ENCODE results near the gene ADGRL3.

The ADGRL3 gene

DNA sequence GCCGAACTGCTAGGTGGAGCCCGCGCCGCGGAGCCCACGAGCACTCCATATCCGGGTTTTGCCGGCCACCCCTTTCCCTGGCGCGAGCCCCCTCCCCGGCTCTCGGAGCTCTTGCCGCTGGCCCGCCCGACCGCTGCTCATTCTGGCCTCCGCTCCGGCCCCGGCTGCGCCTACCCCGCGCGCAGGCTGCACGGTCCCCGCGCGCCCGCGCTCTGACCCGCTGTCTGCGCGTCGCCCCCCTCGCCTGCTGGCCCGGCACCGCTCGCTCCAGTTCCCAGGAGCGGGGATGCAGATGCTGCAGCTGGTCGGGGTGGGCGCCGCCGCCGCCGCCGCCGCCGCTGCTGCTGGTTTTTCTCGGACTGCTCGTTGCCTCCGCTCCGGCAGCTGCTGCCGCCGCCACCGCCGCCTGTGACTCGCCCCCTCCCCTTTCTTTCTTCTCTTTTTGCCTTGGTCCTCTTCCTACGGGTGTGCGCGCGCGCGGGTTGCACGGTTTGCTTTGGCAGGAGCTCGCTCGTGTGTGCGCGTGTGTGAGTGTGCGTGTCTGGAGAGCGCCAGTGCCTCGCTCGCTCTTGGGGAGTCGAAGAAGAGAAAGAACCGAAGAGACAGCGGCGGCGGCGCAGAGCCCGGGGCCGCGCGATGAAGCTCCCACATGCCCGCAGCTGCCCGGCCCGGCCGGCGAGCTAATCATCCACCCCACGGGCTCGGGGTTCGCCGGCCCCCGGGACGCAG is at the start of gene ADGRL3:
TSS of gene ADGRL3 (plus strand) at position 140 of the 729 bp plus-strand sequence.
- no peak for DNase-seq

DNA sequence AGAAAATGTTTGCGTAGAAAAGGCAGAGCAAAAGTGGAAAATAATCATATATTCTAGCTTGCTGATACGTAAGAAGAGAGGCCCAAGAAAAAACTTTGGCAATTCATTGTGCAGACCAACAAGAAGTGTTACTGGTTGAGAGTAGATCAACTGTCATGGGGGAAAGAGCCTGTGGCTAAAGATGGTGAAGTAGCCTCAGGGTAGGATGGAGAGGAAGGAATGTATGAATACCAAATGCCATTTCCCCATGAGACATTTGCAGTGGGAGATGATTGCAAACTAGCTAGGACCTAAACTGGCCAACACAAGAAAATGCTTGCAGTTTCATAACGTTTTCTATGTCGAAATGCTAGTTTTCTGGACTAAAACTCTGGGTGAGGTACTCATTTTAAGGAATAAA is 47.7 kb upstream of the ADGRL3 start:
- DNase-seq, result no peak

DNA sequence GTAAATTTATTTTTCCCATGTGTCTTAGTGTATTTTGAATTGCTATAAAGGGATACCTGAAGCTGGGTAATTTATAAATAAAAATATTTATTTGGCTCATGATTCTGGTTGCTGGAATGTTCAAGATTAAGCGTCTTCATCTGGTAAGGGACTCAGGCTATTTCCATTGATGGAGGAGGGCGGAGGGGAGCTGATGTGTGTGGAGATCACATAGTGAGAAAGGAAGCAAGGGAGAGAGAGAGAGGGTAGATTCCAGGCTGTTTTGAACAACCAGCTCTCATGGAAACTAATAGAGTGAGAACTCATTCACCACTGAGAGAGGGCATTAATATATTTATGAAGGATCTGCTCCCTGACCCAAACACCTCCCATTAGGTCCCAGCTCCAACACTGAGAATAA is 39.6 kb upstream of the ADGRL3 start:
- no peak for DNase-seq

DNA sequence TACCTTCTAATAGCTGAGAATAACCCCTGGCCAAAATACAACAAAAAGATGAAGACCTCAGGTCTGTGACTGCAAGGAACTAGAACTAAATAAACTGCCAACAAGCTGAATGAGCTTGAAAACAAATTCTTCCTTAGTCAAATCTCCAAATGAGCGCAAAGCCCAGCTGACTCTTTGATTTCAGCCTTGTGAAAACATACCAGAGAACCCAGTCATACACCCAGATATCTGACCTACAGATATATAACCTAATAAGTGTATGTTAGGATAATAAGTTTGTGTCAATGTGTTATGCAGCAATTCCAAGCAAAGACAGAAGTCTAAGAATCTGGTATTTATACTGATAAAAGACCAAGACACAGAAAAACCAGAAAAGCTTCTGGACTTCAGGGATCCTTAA is 38.0 kb upstream of the ADGRL3 start:
- DNase-seq, result no peak

DNA sequence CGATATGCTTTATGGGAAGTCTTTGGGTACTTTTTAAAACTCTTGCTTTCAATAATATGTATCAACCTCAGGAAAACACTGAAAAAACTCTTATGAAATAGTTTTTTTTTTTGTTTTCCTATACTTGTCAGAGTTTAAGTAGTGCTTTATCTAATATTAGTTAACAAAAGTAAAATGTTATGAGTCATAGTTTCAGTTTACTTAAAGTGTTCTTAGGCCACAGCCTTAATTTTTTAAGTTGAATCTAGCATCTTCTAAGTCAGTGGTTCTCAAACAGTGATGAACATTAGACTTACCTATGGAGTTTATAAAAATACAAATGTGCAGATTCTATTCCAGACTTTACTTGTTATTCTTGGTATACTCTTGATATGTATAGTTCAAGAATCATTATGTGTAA is 26.3 kb upstream of the ADGRL3 start:
- no peak for DNase-seq

DNA sequence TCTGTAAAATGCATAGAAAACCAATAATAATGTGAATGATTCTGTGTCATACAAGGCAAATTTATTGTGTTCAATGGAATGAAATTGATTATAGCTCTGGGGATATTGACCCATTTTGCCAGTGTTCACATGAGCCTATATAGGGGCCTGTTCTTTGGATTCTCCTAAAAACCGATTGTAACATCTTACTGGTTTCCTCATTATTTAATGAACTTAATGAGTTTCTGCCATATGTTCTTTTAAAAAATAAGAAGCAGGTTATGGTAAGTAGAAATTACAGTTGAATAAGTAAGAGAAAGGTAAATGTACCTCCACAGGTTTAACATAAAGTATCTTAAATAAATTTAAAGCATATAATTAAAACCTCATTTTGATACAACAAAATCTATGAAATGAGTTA is 24.6 kb upstream of the ADGRL3 start:
- DNase-seq, result no peak

DNA sequence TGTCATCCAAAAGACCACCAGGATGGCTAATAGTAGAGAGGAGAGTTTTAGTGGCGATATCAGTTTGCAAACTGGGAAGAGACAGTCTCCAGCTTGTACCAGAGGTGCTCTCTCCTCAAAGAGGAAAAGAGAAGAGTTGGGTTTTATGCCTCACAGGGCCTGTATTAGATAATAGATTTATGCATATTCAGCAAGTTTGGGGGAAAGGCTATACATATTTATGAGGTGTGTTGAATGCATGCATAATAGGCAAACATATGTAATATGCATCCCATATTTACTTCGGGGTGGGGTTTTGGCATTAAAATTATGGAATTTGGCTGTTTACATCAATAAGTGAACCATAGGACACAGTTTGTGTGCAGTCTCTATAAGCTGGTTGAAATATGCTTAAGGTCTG is 22.8 kb upstream of the ADGRL3 start:
- no peak for DNase-seq

DNA sequence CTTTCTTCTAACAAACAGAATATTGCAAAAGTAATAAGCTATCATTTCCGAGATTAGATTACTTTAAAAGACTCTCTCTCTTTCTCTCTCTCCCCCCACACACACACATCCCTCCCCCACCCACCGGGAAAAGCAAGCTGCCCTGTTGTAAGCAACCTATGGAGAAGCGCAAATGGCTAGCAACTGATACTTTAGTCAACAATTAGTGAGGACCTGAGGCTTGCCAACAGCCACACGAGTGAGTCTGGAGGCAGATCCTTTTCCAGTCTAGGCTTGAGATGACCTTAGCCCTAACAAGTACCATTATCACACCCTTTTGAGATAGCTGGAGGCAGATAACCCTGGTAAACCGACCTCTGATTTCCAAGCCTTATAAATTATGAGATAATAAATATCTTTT is 19.7 kb upstream of the ADGRL3 start:
- DNase-seq, result no peak

DNA sequence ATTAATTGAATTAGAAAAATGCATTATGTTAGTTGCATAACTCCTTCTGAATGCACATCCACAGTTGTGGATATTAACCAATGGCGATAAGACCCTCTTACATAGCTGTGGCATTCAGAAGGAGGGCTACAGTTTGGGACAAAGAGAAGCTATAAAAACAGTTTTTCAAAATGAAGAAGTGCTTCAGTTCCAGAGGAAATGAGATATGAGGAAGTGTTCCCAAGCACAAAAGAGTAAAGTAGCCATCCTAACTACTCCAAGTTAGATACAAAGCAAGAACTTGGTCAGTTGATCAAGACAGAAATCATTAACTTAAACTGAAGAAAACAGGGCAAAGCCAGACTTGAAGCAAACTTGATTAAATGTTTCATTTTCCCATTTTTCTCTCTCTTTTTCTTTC is 17.2 kb upstream of the ADGRL3 start:
- DNase-seq, result no peak

DNA sequence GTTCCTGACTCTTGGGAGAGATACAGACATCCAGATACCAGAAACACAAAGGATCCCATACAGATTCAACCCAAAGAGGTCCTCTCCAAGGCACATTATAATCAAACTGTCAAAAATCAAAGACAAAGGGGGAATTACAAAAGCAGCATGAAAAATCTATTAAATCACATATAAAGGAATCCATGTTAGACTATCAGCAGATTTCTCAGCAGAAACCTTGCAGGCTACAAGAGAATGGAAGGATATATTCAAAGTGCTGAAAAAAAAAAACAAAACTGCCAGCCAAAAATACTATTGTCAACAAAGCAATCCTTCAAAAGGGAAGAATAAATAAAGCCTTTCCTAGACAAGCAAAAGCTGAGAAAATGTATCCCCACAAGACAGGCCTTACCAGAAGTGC is 14.8 kb upstream of the ADGRL3 start:
- DNase-seq, result no peak

DNA sequence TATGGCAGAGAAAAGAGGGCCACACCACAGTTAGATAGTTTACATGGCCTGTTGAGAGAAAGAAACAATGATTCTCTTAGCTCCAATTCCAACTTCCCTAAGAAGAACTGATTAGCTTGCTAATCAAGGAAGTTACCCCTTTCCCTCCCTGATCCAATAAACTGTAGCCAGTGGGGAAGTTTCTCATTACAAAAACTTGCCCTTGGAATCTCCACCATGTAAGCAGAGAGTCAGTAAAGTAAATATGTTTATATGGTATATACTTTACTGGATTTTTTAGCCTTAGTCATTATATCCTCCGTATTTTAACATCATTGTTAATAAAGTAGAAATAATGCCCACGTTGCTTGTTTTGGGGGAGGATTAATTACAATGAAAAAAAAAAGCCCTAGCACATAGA is 7.7 kb upstream of the ADGRL3 start:
- no peak for DNase-seq

DNA sequence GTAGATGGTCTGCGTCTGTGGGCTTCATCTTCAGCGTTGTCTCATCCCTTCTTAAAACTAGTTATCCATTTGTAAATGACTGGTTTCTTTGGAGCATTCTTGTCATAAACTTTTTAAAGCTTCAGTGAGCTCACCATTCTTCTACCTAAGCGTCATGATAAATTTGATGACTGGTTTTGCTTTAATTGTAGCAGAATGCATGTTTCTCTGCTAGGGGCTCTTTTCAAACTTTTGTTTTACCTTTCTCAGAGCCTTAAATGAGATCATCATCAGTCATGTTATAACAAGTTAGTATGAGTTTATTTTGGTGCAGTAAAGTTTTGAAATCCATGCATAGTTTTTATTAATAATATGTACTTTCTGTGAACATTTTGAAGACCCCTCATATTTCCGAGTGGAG is 6.3 kb upstream of the ADGRL3 start:
- no peak for DNase-seq

DNA sequence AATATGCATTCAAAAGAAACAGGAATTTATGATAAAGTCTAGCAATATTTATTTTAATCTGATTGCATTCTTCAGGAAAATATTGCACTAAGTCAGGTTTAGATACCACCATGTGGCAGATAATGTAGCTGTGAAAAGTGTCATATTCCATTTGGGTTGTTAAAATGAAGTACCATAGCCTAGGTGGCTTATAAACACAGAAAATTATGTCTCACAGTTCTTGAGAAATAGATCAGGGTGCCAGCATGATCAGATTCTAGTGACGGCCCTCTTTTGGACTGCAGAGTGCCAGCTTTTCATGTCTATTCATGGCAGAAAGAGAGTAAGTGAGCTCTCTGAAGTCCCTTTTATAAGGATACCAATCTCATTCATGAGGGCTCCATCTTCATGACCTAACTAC is 5.6 kb upstream of the ADGRL3 start:
- no peak for DNase-seq

DNA sequence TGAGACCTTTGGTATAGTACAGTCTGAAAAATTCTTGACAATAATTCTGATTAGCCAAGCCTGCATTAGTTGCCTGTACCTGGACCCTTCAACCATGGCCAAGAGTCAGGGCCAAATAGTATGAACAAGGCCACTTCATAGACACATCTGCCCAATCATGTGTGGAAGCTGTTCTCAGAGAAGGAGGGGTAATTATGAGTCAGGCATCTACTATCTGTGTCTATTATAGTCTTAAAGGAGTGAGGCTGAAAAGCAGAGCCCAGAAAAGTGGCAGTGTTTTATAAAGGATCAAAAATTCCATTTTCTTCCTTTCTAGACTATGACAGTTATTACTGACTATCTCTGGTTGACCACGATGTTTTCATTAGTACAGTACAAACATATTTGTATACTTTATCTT is 5.0 kb upstream of the ADGRL3 start:
- no peak for DNase-seq

DNA sequence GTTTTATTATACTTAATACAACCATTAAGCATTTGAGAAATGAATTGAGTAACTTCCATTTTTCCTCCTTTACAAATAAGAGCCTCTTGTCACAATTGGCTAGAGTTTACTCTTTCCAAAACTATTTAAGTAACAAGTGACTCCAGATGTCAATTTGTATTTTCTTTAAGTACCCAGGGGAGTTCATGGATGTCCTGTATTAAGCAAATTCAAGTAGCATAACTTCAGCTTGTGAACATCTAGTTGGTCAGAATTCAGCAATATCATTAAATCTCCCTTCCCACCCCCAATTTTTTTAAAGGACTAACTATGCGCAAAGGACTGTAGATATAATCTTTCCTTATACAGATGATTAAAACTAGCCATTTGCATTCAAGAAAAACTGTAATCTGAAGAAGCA is 1.4 kb upstream of the ADGRL3 start:
- no peak for DNase-seq

DNA sequence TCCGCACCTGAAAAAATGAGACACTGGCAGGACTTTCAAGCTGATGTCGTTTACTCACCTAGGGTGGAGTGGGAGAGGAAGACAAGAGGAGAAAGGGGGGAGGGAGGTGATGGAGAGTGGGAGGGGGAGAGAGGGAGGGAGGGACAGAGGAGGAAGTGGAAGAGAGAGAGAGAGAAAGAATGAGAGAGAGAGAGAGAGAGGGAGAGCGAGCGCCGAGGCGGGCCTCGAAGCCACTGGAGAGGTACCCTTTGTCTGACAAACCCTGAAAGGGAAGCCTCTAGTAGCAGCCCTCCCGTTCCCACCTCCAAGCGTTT is 296 bp upstream of the ADGRL3 start:
- DNase-seq, result no peak

DNA sequence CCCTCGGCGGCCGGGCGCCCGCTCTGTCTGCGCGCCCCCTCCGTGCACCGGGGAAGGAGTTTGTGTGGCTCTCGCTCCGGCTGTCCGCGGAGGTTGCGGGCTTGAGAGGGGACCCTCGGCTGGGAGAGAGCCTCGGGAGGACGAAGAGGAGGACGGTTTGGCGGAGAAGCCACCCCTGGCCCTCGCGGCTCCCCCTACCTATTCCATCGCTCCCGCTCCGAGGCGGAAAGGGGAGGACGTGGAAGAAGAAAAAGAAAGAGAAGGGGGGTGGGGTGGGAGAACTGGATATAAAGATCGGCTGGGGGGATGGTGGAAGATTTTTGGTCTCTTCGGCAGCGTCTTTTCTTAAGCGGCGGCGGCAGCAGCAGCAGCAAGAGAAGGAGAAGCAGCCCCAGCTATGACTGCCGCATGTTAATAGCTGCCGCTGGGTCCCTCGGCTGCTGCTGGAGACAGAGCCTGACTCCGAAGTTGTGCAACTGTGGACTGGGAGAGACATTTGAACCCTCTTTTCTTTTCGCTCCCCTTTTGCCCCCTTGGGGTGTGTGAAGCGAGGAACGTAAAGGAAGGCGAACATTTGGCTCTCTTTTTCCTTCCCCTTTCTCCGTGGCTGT is 895 bp downstream of the ADGRL3 start:
- DNase-seq, result no peak

DNA sequence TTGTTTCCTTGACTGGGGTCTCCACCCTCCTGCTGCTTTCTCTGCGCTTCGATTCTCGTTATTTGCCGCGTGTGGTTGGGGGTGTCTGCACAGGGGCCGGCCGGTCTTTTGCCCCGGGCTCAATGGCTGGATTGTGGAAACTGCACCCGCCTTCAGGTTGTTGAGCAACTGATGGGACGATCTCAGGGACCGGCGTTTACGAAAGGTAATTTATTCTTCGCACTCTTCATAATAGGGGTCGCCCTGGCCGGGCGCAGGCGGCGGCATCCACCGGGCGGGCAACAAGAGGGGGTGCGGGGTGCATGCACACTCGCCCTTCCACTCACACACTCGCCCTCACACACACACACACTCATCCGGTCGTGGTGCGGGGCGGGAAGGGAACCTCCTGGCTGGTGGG is 1.4 kb downstream of the ADGRL3 start:
- no peak for DNase-seq

DNA sequence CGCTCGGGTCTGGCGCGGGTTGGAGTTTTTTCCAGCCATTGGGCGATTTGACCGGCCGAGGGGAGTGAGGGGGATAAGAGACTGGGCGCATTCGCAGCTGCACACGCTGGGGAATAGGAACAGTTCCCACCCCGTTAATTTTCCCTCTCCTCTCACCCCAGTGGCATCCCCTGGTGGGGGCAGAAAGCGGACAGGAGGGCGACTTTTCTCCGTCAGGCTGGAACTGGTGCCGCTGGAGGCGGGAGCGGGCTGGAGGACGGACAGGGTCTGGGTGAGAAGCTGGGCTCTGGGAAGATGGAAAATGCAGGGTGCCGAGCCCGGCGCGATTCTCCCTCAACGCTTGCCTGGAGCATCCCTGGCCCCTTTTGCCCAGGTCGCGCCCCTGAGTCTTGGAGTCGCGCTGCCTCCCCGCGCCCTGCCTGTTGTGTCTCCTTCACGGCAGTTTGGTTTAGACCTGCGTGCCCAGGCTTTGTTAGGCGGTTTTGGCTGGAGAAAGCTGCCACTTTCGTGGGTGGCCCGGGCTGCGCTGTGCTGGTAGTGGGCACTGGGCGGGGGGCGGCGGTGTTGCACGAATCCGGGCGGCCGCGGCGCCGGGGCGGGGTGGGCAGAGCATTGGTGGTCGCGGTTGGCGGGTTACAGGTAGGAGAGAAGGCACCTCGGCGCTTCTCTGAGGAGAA is 2.0 kb downstream of the ADGRL3 start:
- no peak for DNase-seq

DNA sequence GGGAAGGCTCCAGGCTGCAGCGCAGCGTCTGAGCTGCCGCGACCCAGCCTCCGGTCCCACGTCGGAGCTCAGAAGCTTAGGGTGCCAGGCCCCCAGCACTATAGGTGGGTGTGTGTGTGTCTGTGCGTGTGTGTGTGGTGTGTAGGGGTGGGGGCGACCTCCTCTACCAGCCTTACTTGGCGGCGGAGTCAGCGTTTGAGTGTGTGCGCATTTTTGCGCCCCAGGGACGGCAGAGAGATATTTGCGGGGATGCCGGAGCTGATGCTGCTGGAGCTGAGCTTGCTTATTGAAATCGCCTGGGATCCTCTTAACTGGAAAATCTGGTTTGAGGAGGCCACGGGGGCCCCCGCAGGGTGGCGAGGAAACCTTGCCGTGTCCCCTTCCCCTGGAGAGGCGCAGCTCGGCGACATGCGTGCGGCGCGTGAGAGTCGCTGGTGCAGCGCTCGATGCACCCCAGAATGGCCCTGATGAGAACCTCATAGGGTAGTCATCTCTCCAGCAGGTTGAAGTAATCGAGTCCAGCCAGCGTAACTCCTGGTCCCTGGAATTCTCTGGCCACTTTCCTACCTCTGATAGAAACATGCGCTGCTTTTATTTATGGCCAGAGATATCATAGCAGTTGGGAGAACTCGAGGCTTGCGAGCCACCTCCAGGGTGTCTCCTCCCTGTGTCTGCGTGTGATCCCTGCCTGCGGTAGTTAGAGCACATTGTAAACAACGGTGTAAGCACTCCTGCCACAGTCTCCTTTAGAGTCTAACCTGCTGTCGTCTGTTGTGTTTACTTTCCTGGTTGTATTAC is 2.7 kb downstream of the ADGRL3 start:
- no peak for DNase-seq

DNA sequence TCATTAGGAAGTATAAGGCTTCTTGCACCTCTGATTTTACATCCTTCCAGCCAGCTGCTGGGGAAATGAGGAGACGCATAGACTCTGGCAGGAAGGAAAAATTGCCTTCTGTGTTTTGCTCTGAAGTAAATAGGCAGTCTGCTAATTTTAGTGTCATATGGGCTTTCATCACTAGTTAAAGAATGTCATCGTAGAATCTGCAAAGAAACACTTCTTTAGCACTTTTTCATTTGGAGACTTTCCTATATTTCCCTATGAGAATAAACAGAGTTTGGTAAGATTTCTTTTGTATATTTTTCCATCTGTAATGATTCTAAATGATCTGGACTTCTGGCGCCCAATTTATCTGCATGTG is 3.3 kb downstream of the ADGRL3 start:
- no peak for DNase-seq

DNA sequence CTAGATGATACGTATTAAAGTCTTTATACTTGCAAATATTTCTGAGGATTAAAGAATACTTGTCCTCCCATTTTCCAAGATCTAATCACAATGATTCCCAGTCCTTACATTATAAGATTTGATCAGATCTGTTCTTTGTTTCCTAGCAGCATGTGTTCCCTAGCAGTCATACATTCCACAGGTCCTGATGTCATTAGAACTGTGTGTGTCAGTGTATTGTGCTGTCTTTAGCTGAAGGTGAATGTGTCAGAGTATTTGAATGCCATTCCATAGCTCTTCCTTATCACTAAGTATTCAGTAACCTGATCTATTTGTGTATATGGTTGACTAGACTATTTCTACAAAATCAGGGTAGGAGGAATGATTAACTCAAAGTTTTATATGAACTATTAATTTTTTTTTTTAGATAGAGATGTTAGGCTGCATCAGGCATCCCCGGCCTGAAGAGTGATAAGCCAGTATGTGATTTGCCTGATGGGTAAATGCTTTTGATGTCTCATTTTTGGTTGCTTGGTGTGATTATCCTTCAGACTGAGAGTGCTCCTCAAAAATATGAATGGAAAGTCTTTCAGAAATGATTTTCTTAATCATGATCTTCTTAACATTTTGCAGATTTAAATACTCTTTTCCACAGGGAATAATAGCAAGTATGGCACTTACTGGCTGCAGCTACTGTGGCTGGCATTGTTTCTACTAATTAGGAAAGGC is 4.4 kb downstream of the ADGRL3 start:
- no peak for DNase-seq

DNA sequence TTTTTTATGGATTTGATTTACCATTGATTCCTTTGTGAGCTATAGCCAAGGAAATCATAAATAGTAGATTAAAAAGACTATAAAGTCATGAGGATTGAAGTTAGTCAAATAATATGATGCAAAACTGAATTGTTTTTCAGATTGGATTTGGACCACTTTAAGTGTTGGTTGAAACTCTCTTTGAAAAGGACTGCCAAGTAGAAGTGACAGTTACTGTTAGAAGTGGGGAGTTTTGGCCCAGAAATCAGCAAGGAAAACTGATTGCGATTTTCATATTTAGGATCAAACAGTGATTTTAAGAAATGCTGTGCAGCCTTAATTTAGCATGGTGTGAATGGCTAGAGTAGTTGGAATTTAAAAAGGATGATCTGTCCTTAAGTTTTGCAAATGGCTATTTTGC is 4.9 kb downstream of the ADGRL3 start:
- no peak for DNase-seq
